Heart left ventricle (tissue), 13 donors: Measurements from ENCODE around the gene SLC35B4.

ENCODE experiments used
- POLR2A ChIP-seq, 2 donors: fragments of 450-650 bp; IDR thresholded peaks; one replicate each; pipeline ENCODE4 v1.6.1; 2017; ENCODE audit warnings: antibody characterized with exemption in 2 of 2, mild to moderate bottlenecking in 2 of 2, moderate library complexity in 2 of 2
- TF ChIP-seq, protein P1 (sequence below), 12 donors: fragments of 200-600 bp; sonication (generic) in 4 of 12; IDR thresholded peaks; one replicate each; pipeline versions ENCODE4 v1.5.0 to v1.8.0; 2018 to 2022; ENCODE audit warnings: antibody characterized with exemption in 12 of 12, mild to moderate bottlenecking in 5 of 12
- donor health status: ischemic (EF 13 %, LVEDD 7.1; RV severe dilation, severe dysfunction).
- donor health status: DM: no; HTN: yes; CAD: no.
- donor health status: DM: no; HTN: no; CAD: no.
- donor health status: ischemic (EF 25% LVEDD 6.9; RV normal size, moderate dysfunction).
- donor health status: ischemic (EF 25% LVEDD 5.7; RV mildly dilated, moderate dysfunction).
- donor health status: ischemic (EF 35%, LVEDD 5.7; RV mildly dilated, moderate dysfunction).
- donor health status: nonischemic (EF 11% LVEDD 7.7; RV severe dilation, severe dysfunction).
- donor health status: DM: yes; HTN: yes; CAD: no.
- donor health status: PGD.
- donor health status: ischemic (EF 29% LVEDD 5.4; RV normal size, mild dysfunction).
- donor health status: nonischemic (EF 23%, LVEDD 6.1; RV moderate dilation, normal function).

DNA sequence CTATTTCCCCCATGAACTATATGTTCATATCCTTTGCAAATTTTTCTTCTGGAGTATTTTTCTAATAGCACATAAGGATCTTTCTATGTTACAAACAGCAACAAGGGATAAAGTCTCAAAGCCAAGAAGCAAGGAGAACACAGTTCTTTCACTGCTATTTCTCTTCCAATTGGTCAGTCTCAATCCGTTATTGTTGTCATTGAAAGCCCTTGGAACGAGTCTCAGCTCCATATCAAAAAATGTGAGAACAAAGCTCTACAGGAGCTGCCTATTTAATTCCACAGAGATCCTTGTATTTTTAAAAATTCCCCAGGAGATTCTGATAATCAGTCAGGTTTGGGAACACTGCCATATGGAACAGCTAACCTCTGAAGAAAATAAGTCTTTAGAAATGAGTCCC lies 15.7 kb downstream of the SLC35B4 start:
- TF ChIP-seq, protein P1, sequence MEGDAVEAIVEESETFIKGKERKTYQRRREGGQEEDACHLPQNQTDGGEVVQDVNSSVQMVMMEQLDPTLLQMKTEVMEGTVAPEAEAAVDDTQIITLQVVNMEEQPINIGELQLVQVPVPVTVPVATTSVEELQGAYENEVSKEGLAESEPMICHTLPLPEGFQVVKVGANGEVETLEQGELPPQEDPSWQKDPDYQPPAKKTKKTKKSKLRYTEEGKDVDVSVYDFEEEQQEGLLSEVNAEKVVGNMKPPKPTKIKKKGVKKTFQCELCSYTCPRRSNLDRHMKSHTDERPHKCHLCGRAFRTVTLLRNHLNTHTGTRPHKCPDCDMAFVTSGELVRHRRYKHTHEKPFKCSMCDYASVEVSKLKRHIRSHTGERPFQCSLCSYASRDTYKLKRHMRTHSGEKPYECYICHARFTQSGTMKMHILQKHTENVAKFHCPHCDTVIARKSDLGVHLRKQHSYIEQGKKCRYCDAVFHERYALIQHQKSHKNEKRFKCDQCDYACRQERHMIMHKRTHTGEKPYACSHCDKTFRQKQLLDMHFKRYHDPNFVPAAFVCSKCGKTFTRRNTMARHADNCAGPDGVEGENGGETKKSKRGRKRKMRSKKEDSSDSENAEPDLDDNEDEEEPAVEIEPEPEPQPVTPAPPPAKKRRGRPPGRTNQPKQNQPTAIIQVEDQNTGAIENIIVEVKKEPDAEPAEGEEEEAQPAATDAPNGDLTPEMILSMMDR (IDR thresholded peaks at IDR 0.05) = no peak
- no peak for TF ChIP-seq POLR2A (IDR thresholded peaks at IDR 0.05)
